ENCODE results near the gene FREM1.

Gene FREM1

DNA sequence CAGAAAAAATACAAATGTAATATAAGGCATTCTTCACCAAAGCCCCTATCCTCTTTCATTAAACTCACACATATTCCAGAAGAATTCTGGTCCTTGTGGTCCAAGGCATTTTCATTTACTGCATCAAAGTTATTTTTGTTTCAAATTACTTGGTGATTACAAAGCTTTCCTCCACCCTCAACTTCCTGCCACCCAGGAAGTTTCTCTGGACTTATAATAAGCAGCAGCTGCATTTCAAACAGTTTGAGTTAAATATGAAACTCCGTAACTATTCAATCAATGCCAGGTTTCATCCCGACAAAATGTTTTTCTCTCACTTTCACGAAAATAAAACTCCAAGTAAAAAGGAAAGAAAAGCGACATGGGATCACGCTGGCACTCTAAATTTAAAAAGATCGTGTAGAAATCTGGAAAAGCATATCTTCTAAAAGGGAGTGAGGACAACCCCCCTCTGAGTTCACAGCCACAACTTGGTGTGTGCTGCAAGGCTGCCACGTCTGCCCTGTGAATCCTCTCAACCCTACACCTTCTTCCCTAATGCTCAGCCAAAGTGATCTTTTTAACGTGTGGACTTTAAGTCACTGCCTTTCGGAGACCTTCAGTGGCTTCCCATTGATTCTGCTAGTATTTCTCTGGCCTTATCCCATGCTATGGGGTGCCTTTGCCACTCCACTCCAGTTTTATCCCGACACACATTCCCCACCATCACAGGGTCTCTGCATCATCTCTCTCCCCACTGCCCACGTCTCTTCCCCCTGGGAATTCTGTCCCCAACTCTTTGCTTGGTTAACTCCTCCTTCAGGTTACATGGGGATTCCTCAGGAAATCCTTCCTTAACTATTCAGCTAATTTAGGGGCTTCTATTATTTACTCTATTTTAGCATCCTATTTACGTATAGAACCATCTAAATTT is 96.6 kb downstream of the FREM1 start:
- Histone ChIP-seq H3K79me2 (ENCODE audit: insufficient read depth, low read length) (no peaks in the 10 kb centered on the region), H2AFZ (ENCODE audit: low read depth, low read length, severe bottlenecking) (no peak overlapping the region), H3K9ac (ENCODE audit: low read length) (no peak overlapping the region), H3K4me2 (ENCODE audit: low read depth, low read length, poor library complexity, severe bottlenecking) (no peak overlapping the region), H3K27ac (ENCODE audit: low read depth, low read length) (no peak overlapping the region), H4K20me1 (ENCODE audit: low read depth, low read length) (no peaks in the 10 kb centered on the region), H3K9me2 (replicated peaks; ENCODE audit: insufficient read depth, low read length) (no peaks in the 10 kb centered on the region), H3F3A (ENCODE audit: insufficient read depth) (no peaks in the 10 kb centered on the region), H3K36me3 (ENCODE audit: low read length) (no peaks in the 10 kb centered on the region), H3K9me3 (ENCODE audit: insufficient read depth, low read length) (no peaks in the 10 kb centered on the region), H3K27me3 (ENCODE audit: low read length) (no peaks in the 10 kb centered on the region), H3K4me3 (ENCODE audit: insufficient read depth, low read length, poor library complexity, severe bottlenecking) (no peak overlapping the region)
- TF ChIP-seq CTCF (IDR thresholded peaks at IDR 0.05; ENCODE audit: insufficient read depth, low read length, poor library complexity, severe bottlenecking) (no peak), EZH2phosphoT487 (conservative IDR thresholded peaks at IDR 0.05; ENCODE audit: low read length) (no peak)

DNA sequence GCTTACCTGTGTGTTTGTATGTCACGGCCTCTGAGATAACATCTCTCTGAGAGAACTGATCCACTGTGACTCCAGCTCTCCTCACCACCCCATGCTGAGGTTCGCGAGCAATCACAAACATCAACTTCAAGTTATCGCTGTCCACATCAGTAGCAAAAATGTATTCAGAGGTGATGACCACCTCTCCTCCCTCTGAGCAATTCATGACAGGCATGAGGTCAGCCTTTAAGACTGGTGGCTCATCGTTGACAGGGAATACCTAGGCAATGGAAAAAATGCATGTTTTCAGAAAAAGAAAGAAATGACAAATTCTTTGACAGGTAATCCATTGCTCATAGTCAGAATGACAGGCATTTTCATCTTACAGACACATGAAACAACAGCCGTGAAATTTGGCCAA is 97.4 kb downstream of the FREM1 start:
- Histone ChIP-seq H3K9ac (ENCODE audit: low read length) (no peak overlapping the region), H3K4me3 (ENCODE audit: insufficient read depth, low read length, poor library complexity, severe bottlenecking) (no peak overlapping the region), H4K20me1 (ENCODE audit: low read depth, low read length) (no peaks in the 10 kb centered on the region), H2AFZ (ENCODE audit: low read depth, low read length, severe bottlenecking) (no peak overlapping the region), H3K9me3 (ENCODE audit: insufficient read depth, low read length) (no peaks in the 10 kb centered on the region), H3K9me2 (replicated peaks; ENCODE audit: insufficient read depth, low read length) (no peaks in the 10 kb centered on the region), H3F3A (ENCODE audit: insufficient read depth) (no peaks in the 10 kb centered on the region), H3K79me2 (ENCODE audit: insufficient read depth, low read length) (no peaks in the 10 kb centered on the region), H3K27ac (ENCODE audit: low read depth, low read length) (no peak overlapping the region), H3K36me3 (ENCODE audit: low read length) (no peaks in the 10 kb centered on the region), H3K4me2 (ENCODE audit: low read depth, low read length, poor library complexity, severe bottlenecking) (no peak overlapping the region), H3K27me3 (ENCODE audit: low read length) (no peaks in the 10 kb centered on the region)
- TF ChIP-seq CTCF (IDR thresholded peaks at IDR 0.05; ENCODE audit: insufficient read depth, low read length, poor library complexity, severe bottlenecking) = no peak
- TF ChIP-seq EZH2phosphoT487 (conservative IDR thresholded peaks at IDR 0.05; ENCODE audit: low read length) = no peak

DNA sequence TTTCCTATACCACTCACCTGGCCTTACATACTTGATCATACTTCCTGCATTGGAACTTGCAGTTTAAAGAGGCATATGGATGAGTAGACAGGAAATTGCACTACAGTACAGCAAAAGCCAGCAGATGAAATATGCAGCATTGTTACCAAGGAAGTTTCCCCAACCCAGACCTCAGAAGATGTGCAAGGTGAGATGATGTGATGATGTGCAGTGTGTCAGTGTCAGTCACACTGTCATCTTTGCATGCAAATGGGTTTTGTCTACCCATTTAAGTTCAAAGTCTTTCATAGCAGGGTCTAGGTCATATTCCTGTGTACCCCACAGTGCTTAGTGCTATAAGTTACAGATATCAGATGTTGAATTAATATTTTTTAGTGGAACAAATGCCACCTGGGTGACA is 98.4 kb downstream of the FREM1 start:
- Histone ChIP-seq H3K79me2 (ENCODE audit: insufficient read depth, low read length) (no peaks in the 10 kb centered on the region), H3K36me3 (ENCODE audit: low read length) (no peaks in the 10 kb centered on the region), H3K9ac (ENCODE audit: low read length) (no peak overlapping the region), H3K4me2 (ENCODE audit: low read depth, low read length, poor library complexity, severe bottlenecking) (no peak overlapping the region), H3K9me2 (replicated peaks; ENCODE audit: insufficient read depth, low read length) (no peaks in the 10 kb centered on the region), H3K27me3 (ENCODE audit: low read length) (no peaks in the 10 kb centered on the region), H3F3A (ENCODE audit: insufficient read depth) (no peaks in the 10 kb centered on the region), H3K4me3 (ENCODE audit: insufficient read depth, low read length, poor library complexity, severe bottlenecking) (no peak overlapping the region), H3K27ac (ENCODE audit: low read depth, low read length) (no peak overlapping the region), H4K20me1 (ENCODE audit: low read depth, low read length) (no peaks in the 10 kb centered on the region), H3K9me3 (ENCODE audit: insufficient read depth, low read length) (no peaks in the 10 kb centered on the region), H2AFZ (ENCODE audit: low read depth, low read length, severe bottlenecking) (no peak overlapping the region)
- TF ChIP-seq EZH2phosphoT487 (conservative IDR thresholded peaks at IDR 0.05; ENCODE audit: low read length) = no peak

DNA sequence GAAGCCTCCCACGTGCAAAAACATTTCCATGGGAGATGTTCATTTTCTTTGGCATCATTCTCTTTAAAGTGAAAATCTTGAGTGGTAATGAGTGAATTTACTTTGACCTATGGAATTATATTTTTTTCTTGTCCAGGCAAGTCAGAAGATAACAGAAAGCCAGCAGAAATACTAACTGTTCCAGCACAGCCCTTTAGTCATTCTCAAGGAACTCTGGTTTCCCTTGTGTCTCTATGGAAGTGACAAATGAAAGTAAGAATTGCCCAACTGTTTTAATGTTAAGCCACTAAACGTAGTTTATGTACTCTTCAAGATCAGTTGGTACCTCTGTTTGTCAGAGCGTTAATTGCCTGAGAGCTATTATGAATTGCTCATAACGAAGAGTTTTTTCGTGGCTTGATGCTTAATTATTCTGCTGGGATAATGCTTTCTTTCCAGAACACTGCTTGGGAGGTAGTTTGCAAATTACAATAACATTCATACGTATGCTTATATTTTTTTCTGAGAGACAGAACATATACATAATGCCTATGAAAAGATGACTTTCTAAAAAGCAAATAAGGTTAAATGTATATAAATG is 103.2 kb downstream of the FREM1 start:
- H3K79me2 ChIP-seq (ENCODE audit: insufficient read depth, low read length) = no peaks in the 10 kb centered on the region
- no peak overlapping the region for H3K27ac ChIP-seq (ENCODE audit: low read depth, low read length)
- H3K4me2 ChIP-seq (ENCODE audit: low read depth, low read length, poor library complexity, severe bottlenecking) = no peak overlapping the region
- H3K9me2 ChIP-seq (replicated peaks; ENCODE audit: insufficient read depth, low read length) = no peaks in the 10 kb centered on the region
- no peak overlapping the region for H2AFZ ChIP-seq (ENCODE audit: low read depth, low read length, severe bottlenecking)
- no peaks in the 10 kb centered on the region for H3K36me3 ChIP-seq (ENCODE audit: low read length)
- H3K4me3 ChIP-seq (ENCODE audit: insufficient read depth, low read length, poor library complexity, severe bottlenecking) = no peak overlapping the region
- H4K20me1 ChIP-seq (ENCODE audit: low read depth, low read length) = no peaks in the 10 kb centered on the region
- no peaks in the 10 kb centered on the region for H3K27me3 ChIP-seq (ENCODE audit: low read length)
- TF ChIP-seq CTCF (IDR thresholded peaks at IDR 0.05; ENCODE audit: insufficient read depth, low read length, poor library complexity, severe bottlenecking) = no peak
- TF ChIP-seq EZH2phosphoT487 (conservative IDR thresholded peaks at IDR 0.05; ENCODE audit: low read length) = no peak
- H3K9me3 ChIP-seq (ENCODE audit: insufficient read depth, low read length) = no peaks in the 10 kb centered on the region
- H3F3A ChIP-seq (ENCODE audit: insufficient read depth) = no peaks in the 10 kb centered on the region
- H3K9ac ChIP-seq (ENCODE audit: low read length) = no peak overlapping the region

Measured in SU-DHL-6 (cell line).